Stimulated activated CD4-positive, alpha-beta T cell treated with anti-CD3 and anti-CD28 coated beads, Interleukin-4, amount 100 ng/mL, for 1 hour (primary cell): ENCODE data around the gene PDYN.
A peak's percentile ranks its signal among the peaks of the same experiment; 100 is the strongest.
"Not testable (repeated sequence)": the region's sequence is repeated elsewhere in the genome, so short reads cannot be mapped to it uniquely, and the experiment has no call there.

Experiments
- DNase-seq: peaks from one replicate; pipeline ENCODE4 v3.0.0-alpha.2; 2020

Gene PDYN

DNA sequence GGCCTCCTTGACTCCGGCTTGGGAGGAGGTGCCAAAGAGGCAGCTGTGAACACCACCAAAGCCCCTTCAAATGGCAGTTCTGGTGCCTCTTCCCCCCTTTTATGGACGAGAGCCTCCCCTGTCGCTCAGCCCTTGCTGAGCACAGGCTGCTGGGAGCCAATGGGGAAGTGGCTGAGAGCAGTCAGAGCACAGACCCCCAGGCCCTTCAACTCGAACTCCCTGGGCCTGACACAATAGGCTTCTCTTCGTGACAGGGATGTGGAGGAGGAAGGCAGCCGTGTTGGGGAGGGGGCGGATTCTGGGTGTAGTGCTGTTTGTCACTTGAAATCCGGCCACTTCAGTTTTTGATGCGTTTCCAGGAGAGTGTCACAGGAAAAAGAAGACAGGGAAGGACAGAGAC lies at the start of gene PDYN:
Gene PDYN, minus strand, starts transcription at position 73 of the 400 bp plus-strand sequence. CDS start 10,974 bp downstream, outside the sequence.
- no peak for DNase-seq

DNA sequence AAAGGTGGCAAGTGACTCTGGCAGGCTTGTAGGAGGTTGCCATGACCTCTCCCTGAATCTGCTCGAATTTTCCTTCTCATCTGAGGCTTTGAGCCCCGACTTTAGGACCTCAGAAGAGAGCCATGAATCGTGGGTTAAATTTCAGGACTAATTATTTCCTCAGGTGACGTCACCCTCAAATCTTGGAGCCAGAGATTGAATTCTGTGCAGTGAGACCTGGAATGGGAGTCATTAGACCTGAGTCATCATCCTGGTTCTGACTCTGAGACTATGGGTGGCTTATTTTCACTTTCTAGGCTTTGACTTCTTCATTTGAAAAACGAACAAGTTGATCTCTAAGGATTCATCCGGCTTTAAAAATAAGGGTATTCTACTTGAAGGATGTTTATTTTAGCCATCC lies 48.5 kb upstream of the PDYN start:
- no peak for DNase-seq

DNA sequence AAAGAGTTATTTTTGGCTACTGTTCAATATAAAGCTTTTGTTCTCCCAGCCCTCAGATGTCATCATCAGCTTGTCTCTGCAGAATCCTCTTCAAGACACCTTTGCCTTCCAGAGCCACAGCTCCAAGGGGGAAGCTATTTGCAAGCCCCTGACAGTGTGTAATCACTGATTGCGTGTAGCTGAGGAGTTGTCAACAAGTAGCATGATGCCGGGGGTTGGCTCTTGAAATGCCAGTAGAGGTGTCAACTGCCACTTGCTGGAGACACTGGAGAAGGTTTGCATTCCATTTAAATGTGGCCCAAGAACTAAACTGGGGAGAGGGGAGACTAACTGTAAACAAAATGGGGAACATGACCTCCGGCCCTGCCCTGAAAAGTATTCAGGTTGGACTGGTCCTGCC lies 44.3 kb upstream of the PDYN start:
- no peak for DNase-seq

DNA sequence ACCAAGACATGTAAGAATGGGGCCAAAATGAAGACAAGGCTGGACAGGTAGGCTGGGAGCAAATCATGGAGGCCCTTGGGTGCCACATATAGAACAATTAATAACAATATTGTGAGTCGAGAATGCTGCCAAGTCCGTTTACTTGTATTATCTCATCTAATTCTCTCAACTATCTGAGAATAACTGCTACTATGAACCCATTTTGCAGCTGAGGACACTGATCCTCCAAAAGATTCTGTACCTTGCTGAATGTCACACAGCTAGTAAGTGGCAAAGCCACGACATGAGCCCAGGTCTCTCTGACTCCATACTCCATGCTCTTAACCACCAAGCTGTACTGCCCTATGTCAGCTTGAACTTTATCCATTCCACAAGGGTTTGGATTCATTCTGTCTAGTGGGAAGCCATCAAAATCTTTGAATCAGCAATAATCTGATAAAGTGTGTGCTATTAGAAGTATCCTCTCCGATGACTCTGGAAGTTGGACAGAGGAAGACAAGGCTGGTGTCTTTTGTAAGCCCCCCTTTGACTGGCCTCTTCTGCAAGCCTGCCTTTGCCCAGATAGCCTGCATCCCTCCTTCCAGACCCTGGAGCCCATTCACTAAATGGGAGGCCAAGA lies 43.5 kb upstream of the PDYN start:
- DNase-seq: no peak

DNA sequence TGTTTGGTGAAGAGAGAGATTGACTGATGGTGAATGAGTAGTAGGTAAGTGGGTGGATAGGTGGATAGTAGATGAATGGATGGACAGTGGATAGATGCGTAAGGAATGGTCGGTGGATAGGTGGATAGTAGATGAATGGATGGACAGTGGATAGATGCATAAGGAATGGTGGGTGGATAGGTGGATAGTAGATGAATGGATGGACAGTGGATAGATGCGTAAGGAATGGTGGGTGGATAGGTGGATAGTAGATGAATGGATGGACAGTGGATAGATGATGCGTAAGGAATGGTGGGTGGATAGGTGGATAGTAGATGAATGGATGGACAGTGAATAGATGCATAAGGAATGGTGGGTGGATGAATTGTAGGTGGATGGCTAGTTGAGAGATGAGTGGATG lies 42.5 kb upstream of the PDYN start:
- DNase-seq: not testable (repeated sequence)

DNA sequence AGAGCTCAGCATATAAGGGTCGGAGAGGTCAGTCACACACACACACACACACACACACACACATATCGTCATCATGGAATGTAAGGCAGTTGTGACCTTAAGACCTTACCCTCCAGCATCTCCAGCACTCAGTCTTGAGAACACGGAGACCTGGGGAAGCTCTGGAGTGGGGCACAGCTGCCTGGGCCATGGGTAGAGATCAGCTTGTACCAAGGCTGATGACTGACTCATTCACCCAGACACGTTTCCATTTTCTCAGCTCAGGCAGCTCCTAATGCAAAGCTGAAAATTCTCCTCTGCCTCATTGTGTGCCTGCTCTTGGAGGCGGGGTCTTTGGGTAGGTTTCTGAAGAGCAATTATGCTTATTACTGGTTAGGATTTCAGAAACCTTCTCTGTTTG lies 38.3 kb upstream of the PDYN start:
- no peak for DNase-seq

DNA sequence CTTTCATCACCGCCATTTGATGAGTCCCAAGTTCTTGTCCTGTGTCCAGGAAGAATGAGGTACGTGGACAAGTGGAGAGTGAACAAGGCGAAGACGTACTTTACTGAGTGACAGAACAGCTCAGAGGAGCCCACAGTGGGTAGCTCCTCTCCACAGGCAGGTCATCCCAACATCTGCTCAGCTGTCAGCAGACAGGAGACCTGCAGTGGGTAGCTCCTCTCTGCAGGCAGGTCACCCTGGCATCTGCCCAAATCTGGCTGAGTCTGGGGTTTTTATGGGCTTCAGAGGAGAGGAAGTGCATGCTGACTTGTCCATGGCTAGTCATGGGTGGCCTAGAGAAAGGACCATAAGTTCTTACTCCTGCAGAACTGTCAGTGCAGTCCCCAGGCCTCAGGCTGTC lies 32.7 kb upstream of the PDYN start:
- DNase-seq: no peak

DNA sequence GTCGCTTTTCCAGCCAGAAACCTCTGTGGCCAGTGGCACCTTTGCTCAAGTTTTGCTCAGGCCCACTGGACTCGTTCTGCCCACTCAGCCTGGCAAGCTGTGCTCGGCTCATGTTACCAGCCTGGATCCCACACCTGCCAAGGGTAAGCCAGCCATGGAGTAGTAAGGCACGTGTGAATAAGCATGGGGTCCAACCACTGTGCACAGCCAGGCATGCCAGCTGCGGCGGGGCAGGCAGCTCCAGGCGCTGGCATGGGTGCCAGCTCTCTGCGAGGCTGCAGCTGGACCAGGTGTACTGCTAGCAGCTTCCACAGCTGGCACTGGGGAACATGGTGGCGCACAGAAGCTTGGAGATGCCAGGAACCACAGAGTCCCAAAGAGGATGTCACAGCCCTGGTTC lies 32.1 kb upstream of the PDYN start:
- DNase-seq: no peak

DNA sequence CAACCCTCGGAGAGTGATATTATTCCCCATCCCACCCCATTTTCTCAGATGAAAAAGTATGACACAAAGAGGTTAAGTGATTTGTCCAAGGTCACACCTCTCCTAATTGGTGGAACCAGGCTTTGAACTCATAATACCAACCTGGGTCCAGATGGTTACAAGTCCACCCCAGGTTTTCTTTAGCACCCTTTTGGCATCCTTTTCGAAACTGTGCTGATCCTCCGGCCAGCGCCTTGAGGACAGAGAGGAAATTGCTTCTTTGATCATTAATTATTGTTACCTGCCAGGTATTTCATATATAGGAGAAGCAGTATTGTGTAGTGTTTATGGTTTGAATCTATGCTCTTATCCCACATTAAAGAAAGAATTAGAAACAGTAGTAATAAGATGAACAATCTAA lies 29.3 kb upstream of the PDYN start:
- no peak for DNase-seq

DNA sequence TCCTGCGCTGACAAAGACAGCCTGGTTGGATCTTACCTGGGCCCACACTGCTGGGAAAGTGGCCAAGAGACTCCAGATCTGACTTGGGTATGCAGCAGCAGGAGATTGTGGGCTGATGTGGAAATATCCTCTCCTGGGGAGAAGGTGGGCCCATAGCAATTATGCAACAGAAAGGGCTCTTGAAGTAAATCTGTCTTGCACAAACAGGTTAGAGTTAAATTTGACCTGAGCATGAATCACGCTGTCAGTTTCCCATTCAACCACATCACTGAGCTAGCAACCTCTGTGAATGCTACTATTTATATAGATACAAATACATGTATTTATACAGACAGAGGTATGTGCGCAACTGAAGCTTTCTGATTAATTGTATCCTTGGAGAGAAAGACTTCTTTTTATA lies 28.3 kb upstream of the PDYN start:
- DNase-seq: no peak

DNA sequence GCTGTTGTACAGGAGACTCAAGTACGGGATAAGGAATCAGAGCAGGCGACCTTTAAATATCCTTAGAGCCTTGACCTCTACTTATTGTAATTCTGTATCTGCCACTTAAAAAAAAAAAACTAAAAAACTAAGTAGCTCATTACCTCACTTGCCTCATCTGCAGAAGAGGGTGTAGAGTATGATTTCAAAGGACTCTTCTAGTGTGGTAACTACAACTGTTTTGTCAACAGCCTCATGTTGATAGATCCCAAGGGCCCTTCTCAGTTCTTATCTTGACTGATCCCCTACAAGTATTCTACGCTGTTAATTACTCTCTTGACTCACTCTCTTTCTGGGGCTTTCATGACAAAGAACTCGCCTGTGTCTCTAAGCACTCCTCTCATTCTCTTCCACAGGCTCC lies 16.7 kb upstream of the PDYN start:
- no peak for DNase-seq

DNA sequence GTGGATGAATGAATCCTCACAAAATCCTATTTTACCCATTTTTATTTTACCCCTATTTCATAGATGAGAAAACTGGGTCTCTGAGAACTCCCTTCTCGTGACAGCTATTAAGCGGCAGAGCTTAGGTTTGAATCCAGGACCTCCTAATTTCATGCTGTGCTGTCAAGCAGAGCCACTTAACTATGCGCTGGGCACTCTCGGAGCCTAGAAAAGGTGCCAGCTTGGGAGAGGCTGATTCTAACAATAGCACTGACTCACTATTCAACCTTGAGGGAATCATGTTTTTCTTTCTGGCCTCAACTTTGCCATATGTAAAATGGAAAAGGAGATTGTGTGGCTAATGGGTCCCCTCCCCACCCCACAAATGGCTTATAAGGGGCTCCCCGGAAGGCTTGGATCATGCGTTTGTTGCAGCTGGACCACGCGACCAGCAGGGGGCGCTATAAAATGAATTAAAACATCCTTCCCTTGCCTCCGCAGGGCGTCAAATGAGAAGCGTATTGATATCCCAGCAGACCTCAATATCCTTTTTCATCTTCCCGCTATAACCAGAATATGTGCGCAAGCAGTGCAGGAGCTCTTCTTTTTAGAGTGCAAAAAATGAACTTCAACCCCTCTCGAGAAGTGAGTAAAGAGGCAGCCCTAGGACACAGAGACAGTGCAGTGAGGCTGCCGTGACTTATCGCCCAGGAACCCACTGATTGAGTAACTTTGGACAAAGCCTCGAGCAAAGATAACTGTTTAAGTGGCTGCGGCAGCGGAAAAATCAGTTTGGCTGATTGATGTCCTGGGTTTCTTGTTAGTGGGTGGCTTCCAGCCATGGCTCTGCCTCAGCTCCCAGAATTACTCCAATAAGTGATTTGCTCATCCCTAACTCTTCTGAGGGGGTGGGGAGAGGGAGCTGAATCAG lies 12.8 kb upstream of the PDYN start:
- peak; percentile 16 for DNase-seq

DNA sequence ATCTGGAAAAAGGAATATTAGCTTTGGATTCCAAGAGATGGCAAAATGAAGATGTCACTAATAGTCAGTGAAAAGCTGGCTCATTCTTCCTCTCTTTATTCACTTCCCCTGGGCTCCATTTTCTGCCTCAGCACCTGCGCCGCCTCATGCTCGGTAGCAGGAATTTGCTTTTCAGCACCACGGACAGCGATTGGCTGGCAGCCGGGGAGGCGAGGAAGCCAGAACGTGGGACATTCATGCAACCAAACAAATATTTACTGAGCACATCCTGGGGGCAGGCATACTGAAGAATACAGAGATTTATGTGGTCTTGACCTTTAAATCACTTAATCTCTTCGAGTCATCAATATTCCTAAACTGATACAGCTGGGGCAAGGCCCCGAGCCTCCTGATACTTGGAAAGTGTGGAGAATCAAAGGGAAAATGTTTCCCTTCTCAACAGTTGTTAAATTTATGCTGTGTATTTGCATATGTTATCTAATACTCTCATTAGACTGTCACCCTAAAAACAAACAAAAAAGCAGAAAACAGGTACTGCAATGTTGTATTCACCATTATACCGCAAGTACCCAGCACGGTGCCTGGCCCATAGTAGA lies 12.1 kb upstream of the PDYN start:
- peak; percentile 64 for DNase-seq

DNA sequence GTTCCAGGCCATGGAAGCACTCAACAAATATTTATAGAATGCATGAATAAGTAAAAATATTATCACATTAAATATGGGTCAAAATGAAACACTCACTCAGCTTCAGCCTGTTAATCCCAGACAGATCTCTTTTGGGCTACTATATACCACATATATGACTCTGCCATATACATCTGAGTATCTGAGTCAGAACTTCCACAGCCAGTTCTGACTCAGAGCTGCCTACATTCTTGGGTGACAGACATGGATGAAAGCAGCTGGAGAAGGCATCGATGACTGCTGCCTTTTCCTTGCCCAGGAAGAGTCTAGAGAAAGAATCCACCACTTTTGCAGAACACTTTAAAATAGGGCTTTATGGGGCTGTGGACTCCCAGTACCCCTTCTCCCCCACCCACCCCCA lies 11.5 kb upstream of the PDYN start:
- DNase-seq: no peak

DNA sequence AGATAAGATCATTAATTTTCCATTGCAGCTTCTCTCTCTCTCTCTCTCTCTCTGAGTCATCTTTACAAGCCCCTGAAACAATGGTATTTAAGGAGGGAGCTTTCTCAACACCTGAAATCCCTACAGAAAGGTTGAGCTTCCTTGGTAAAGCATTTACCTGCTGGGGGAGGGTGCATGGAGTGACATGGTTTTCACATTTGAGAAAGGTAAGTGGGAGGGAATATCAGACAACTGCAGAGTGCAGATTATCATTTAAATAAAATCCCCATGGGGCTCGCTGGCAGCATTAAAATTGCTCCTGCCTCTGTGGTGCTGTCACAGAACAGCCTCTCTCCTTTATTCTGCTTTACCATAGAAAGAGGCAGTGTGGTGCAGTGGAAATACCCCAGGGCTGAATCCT lies 10.3 kb upstream of the PDYN start:
- DNase-seq: no peak

DNA sequence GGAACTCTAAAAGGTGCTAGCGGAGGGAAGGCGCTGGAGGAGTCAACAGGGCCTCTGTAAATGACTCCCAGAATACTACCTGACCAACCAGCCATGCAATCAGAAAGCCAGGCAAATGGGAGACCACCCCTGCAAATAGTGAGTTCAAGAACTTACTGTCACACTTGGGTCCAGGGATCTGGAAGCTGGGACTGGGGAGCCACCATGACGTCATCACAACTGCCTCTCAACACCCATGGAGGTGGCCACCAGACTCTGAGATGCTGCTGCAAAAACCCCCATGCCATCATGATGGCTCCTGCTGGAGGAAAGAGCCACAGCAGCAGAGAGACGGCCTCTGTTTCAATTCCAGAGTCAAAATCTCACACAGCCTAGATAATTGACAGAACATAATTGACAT lies 8.5 kb upstream of the PDYN start:
- no peak for DNase-seq

DNA sequence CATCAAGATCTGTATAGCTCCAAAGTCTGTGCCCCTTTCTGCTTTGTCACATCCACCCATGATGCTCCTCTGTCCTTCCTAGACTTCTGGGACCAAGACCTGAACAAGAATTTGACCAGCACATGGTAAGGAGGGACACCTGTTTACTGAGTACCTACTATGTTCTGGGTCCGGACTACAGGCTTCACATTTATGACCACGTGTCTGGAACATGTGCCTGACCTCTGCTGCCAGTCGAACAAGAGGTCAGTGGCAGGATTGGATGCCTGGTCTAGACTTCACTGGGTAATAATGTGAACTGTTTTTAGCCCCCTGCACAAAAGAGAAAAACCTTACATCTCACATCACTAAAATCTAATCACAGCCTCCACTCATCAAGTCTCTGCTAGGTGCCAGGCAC lies 7.3 kb upstream of the PDYN start:
- DNase-seq: no peak

DNA sequence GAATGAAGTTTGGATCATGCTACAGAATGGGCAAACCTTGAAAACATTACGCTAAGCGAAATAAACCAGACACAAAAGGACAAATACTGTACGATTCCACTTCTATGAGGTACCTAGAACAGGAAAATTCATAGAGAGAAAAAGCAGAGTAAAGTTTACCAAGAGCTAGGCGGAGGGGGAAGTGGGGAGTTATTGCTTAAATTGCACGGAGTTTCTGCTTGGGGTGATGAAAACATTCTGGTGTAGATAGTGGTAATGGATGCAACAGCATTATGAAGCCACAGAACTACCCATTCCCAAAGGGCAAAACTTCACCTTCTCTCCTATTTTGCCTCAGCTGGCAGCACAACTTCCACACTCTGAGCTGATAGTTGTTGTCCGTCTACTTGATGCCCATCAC lies 6.4 kb upstream of the PDYN start:
- DNase-seq: no peak

DNA sequence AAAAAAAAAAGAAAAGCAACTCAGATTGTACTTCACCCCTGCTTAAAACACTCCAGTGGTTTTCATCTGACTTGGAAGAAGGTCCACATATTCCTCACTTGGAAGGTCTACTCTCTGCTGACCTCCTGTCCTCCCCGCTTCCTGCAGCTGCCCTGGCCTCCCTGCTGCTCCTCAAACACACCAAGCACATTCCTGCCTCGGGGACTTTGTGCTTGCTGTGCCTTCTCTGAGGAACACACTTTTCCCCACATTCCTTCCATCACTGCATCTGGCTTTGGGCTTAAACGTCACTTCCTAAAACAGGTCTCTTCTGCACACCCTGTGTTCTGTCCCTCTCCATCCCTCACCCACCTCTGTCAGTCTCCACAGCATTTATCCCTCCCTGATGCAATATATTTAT lies 4.9 kb upstream of the PDYN start:
- no peak for DNase-seq

DNA sequence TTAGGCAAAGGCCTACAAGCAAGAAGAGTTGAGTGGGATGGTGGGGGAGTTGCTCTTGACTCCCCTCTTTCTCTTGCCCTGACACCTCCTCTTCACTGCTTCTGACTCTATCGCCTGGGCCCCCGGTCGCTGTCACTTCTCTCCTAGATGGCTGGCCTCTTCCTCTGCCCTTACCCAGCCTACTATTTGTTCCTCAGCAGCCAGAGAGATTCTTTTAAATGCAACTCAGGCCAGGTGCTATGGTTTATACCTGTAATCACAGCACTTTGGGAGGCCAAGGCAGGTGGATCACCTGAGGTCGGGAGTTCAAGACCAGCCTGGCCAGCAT lies 4.3 kb upstream of the PDYN start:
- DNase-seq: no peak

DNA sequence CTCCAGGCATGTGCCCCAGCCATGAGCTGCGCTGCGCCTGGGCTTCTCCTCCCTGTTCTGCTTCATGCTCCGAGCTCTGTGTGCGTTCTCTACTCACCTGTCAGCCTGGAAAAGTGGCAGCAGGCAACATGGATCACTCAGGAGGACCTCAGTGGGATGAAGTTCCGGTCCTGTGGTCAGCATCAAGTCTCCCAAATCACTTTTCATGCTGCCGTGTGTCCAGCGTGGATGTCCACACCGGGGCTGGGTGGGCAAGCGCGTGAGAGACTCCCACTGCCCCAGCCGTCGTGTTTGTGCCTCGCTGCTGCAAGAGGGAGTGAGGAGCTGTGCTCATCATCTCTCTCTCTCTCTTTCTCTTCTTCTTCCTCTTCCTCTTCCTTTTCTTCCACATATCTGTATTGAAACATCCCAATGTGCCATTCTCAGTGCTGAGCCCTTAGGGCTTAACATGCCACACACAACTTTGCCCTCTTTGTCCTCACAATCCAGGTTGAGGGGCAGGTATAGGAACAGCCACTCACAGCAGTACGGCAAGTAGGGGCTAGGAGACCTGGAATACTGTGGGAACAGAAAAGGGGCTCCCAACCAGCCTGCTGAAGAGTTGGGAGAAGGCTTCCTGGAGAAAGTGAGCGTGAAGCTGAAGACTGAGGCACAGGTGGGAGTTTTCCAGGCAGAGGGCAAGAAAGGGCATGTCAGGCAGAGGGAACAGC lies 3.8 kb upstream of the PDYN start:
- DNase-seq: no peak

DNA sequence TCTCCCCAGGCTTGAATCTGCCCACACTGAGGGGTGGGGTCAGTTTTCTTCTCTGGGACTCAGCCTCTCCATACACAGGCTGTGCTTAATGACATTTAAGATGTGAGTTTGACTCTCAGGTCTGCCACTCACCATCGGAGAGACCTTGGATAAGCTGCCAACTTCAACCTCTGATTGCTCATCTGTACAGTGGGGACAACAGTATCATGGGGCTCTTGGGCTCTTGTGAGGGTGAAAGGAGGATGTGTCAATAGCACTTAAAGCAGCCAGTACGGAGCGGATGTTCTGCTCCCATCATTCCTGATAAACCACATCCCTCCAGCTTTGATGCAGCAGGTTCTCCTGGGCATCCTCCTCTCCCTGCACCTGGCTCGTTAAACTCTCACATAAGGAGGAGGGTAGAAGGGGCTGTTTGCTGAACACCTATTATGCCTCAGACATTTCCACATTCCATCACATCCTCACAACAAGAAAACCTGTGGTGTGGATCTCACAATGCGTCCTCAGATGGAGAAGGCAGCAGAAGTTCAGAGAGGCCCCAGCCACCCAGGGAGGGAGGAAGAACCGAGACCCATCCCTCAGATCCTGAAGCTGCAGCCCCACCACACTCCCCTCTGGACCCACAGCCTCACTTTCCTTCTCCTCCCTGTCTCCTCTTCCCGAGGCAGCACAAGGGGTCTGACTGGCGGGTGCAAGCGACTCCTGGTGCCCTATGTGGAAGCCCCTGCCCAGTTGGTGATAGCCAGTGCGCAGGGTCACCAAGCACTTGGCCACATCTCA lies 1.9 kb upstream of the PDYN start:
- no peak for DNase-seq

DNA sequence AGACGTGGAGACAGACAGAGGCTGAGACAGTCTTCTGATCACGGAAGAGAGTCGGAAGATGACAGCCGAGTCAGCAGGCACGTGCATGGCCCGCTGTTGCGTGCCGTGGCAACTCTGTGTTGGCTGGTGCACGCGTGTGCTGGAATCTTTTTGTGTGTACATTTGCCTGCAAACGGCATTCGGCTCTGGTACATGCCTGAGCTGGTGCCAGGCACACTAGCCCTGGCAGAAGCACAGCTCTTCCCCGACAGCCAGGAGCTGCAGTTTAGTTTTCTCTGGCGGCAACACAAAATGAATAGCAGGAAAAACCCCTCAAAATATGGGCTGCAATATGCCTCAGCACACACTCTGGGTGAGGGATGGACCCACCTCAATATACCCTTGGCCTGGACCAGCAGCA lies 769 bp upstream of the PDYN start:
- no peak for DNase-seq
